HTERT RPE-1 (cell line): ENCODE measurements around the gene NTN1.

Experiments used
- in situ Hi-C: fragments of 300-500 bp; cut with MboI; formaldehyde crosslinking; loops from 4 replicates; pipeline ENCODE4 v1.14.3; 2020; ENCODE audit warnings: low sequenced_read_pairs

The NTN1 gene

GRCh38 chr17:9035249-9035648 is 13.9 kb downstream of the NTN1 start:
- in situ Hi-C loops = no loop called here

DNA sequence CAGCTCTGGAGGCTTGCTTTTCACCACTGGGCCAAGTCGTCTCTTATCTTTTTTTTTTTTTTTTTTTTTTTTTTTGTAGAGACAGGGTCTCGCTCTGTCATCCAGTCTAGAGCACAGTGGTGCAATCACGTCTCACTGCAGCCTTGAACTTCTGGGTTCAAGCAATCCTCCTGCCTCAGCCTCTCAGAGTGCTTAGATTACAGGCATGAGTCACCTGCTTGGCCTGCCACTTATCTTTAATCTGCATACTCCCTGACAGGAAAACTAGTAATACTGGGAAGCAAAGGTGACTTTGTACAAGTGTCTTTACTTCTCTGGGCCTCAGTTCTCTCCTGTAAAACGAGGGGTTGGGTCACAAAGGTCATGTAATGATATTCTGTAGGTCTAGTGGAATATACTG is 15.0 kb downstream of the NTN1 start:
- in situ Hi-C loops = no loop called here

GRCh38 chr17:9037736-9038135 is 16.4 kb downstream of the NTN1 start:
- in situ Hi-C loops = no loop called here

GRCh38 chr17:9038380-9038779 is 17.1 kb downstream of the NTN1 start:
- in situ Hi-C loops = no loop called here

- in situ Hi-C loops = no loop called here
These were observed 23.6 kb downstream of the NTN1 start for GRCh38 chr17:9044772-9045463.

- in situ Hi-C loops = no loop called here
These were observed 29.6 kb downstream of the NTN1 start for GRCh38 chr17:9050801-9051401.

DNA sequence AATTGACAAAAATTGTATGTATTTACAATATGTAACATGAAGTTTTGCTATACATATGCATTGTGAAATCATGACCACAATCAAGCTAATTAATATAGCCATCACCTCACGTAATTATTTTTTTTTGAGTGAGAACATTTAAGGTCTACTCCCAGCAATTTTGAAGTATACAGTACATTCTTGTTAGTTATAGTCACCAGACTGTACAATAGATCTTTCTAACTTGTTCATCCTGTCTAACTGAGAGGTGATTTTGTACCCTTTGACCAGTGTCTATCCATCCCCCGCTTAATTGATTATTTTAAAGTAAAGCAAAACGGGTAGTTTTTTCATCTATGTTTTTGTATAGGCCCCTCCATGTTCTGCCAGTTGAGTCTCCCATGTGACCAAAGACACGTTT is 30.3 kb downstream of the NTN1 start:
- in situ Hi-C loops = no loop called here

GRCh38 chr17:9052921-9053320 is 31.6 kb downstream of the NTN1 start:
- in situ Hi-C loops = no loop called here

GRCh38 chr17:9053406-9053805 is 32.1 kb downstream of the NTN1 start:
- in situ Hi-C loops = no loop called here

- in situ Hi-C loops = no loop called here
These were observed 33.0 kb downstream of the NTN1 start for GRCh38 chr17:9054126-9054975.

- in situ Hi-C loops = no loop called here
These were observed 34.0 kb downstream of the NTN1 start for GRCh38 chr17:9055281-9055680.

GRCh38 chr17:9056566-9056965 is 35.3 kb downstream of the NTN1 start:
- in situ Hi-C loops = no loop called here

GRCh38 chr17:9057310-9057709 is 36.0 kb downstream of the NTN1 start:
- in situ Hi-C loops = no loop called here

DNA sequence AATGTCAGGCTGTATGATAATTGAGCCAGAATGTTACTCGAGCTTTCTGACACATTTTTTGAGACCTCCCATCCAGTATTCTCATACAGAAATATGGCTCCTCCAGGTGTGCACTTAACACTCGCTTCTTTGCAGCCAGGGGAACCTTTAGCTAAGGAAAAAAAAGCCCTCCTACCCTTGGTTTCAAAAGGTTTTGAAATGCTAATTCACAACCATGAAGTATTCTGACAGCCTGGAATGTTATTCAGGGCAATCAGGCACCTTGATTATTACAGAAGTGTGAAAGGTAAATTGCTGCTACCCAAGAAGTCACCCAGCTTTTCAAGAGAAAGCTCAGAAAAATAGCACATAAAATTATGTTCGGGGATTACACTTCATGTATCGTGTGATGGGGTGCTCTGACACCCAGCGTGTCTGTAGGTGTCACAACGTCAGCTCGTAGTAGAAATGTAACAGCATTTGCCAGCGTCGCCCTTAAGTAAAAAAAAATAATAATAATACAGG is 41.1 kb downstream of the NTN1 start:
- in situ Hi-C loops = no loop called here

DNA sequence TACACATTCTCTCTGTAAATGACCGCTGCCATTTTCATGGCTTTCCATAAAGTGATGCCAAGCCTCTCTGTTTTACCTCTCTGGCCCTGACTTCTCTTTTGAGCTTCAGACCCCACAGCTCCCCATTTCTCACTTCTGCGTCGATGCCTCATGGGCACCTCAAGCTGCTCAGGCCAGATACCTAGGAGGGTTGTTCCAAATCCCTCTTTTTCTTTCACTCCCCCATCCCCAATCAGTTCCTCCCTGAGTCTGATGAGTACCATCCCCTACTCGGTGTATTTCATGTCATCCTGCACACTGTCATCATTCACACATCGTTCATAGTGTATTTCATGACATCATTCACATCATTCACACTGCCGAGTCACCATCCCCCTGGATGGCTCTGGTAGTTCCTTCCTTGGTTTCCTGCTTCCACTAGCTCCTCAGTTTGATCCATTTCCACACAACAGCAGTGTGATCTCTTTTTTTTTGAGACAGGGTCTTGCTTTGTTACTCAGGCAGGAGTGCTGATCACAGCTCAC is 43.1 kb downstream of the NTN1 start:
- in situ Hi-C loops = no loop called here

GRCh38 chr17:9071016-9071415 is 49.7 kb downstream of the NTN1 start:
- in situ Hi-C loops = no loop called here

DNA sequence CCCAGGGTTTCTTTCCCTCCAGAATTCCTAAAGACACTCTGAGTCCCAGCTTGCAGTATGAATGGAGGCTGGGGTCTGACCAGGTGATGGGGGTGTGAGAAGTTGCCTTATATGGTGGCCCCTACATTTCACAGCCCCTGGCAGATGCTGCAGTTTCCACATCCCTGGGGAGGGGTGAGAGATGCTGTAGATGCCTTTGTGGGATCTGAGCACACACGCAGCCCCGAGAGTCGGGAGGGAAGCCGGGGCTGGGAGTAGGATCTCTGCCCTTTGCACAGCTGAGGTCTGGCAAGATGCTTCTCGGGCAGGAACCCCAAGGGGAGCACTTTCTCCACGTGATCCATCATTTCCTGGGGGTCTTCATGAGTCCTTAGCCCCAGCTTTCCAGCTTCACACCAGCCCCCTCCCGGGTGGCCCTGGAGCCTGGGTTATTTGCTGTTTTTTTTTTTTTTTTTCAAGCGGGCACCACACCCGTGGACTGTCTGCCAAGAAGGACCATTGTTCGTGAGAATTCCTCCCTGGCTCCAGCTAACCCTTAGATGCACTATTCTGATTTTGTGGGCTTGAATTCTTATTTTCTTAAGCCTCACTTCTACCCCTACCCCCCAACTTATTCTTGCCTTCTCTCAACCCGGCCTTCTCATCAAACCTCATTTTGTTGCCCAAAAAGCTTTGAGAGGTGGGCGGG is 50.6 kb downstream of the NTN1 start:
- in situ Hi-C loops = no loop called here

- in situ Hi-C loops = no loop called here
These were observed 51.5 kb downstream of the NTN1 start for GRCh38 chr17:9072696-9073339.

DNA sequence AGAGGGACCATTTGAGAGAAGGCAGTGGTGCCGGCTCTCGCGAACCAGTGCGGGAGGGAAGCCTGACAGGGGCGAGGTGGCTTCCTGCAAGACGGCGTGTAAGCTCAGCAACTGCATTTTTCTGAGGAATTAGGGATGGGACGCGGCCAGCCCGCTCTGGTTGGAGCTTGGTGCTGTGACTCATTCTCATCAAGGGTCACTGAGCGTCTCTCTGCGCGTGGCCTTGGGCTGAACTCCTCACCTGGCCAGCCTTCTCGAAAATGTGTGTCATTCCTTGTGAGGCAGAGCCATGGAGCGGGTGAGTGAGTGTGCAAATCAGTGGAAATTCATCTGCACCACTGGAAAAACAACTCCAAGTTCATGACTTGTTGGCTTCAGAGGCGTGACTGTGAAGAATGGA is 52.8 kb downstream of the NTN1 start:
- in situ Hi-C loops = no loop called here

GRCh38 chr17:9079461-9080103 is 58.3 kb downstream of the NTN1 start:
- in situ Hi-C loops = no loop called here
